K562 (cell line): ENCODE data around the gene RPL29. TPM values are rescaled to one million over a fixed set of nuclear protein-coding genes. Genes with fewer than 3 reads are reported as not detected.

Experiments used
- BCL6 ChIP-seq: fragments of 250-450 bp; sonication (Bioruptor Pico); IDR thresholded peaks from 2 replicates; pipeline ENCODE4 v1.4.0; 2020
- CBX3 ChIP-seq, 2 experiments: IDR thresholded peaks; 1 replicate in 1 of 2; 2 replicates in 1 of 2; pipeline ENCODE4 v1.6.1; 2012; ENCODE audit warnings: inconsistent platforms in 2 of 2, low read length in 2 of 2, borderline replicate concordance in 1 of 2, control low read depth in 1 of 2
- CREBBP ChIP-seq: IDR thresholded peaks from one replicate; pipeline ENCODE4 v1.6.1; 2012; ENCODE audit warnings: low read depth, mild to moderate bottlenecking, control low read depth, inconsistent platforms, low read length
- ERF ChIP-seq: fragments of 450-650 bp; formaldehyde crosslinking; IDR thresholded peaks from 2 replicates; pipeline ENCODE4 v1.4.0; 2020; ENCODE audit warnings: mild to moderate bottlenecking, mixed read lengths
- GATA2 ChIP-seq: sonication (generic); formaldehyde crosslinking; IDR thresholded peaks from 2 replicates; pipeline ENCODE4 v1.4.0; 2020; ENCODE audit warnings: mild to moderate bottlenecking, missing genetic modification reagents
- GATAD2B ChIP-seq: fragments of 450-650 bp; IDR thresholded peaks from 2 replicates; pipeline ENCODE4 v1.6.1; 2017; ENCODE audit warnings: mild to moderate bottlenecking, borderline replicate concordance
- HOXB6 ChIP-seq: fragments of 250-450 bp; sonication (Bioruptor Pico); IDR thresholded peaks from 2 replicates; pipeline ENCODE4 v1.5.1; 2022; ENCODE audit warnings: mild to moderate bottlenecking, borderline replicate concordance
- MEIS2 ChIP-seq: fragments of 450-650 bp; IDR thresholded peaks from 2 replicates; pipeline ENCODE4 v1.6.1; 2014; ENCODE audit warnings: mild to moderate bottlenecking; ENCODE audit not compliant: partially characterized antibody
- NCOA6 ChIP-seq: fragments of 450-650 bp; IDR thresholded peaks from 2 replicates; pipeline ENCODE4 v1.6.1; 2017; ENCODE audit warnings: mild to moderate bottlenecking
- NCOR1 ChIP-seq: fragments of 450-650 bp; IDR thresholded peaks from 2 replicates; pipeline ENCODE4 v1.6.1; 2016; ENCODE audit warnings: mild to moderate bottlenecking, moderate library complexity
- RBBP5 ChIP-seq: fragments of 200-600 bp; sonication (generic); IDR thresholded peaks from 2 replicates; pipeline ENCODE4 v1.6.1; 2012; ENCODE audit warnings: borderline replicate concordance, mild to moderate bottlenecking, low read length, control low read depth, inconsistent platforms; ENCODE audit not compliant: insufficient read depth, poor library complexity, severe bottlenecking
- RBM39 ChIP-seq: fragments of 200-400 bp; formaldehyde crosslinking; optimal IDR thresholded peaks from 2 replicates; pipeline ENCODE3; 2018; ENCODE audit warnings: low read depth, low read length
- SIX5 ChIP-seq, 2 experiments: IDR thresholded peaks; 2 replicates each; pipeline ENCODE4 v1.6.1; 2011; ENCODE audit warnings: low read length in 2 of 2, borderline replicate concordance in 1 of 2, low read depth in 1 of 2, mild to moderate bottlenecking in 1 of 2, moderate library complexity in 1 of 2; ENCODE audit not compliant: insufficient read depth in 1 of 2
- TAF1 ChIP-seq: IDR thresholded peaks from 2 replicates; pipeline ENCODE4 v1.6.1; 2011; ENCODE audit warnings: mild to moderate bottlenecking, low read length, moderate library complexity; ENCODE audit not compliant: insufficient read depth, control insufficient read depth, severe bottlenecking; ENCODE audit errors: extremely low read depth
- TCF7 ChIP-seq: sonication (generic); IDR thresholded peaks from 2 replicates; pipeline ENCODE4 v1.6.1; 2016; ENCODE audit warnings: antibody characterized with exemption, borderline replicate concordance
- ZFP1 ChIP-seq: fragments of 450-650 bp; formaldehyde crosslinking; IDR thresholded peaks from 2 replicates; pipeline ENCODE4 v1.4.0; 2020; ENCODE audit warnings: mild to moderate bottlenecking, mixed read lengths
- ZKSCAN1 ChIP-seq: fragments of 150-350 bp; IDR thresholded peaks from 2 replicates; pipeline ENCODE4 v1.6.1; 2016; ENCODE audit warnings: low read depth, low read length
- ZNF224 ChIP-seq: sonication (generic); formaldehyde crosslinking; IDR thresholded peaks from 2 replicates; pipeline ENCODE4 v1.8.0; 2022; ENCODE audit warnings: mild to moderate bottlenecking, missing genetic modification reagents
- ZNF253 ChIP-seq: fragments of 250-450 bp; sonication (Bioruptor Pico); conservative IDR thresholded peaks from 2 replicates; pipeline ENCODE4 v1.6.1; 2021; ENCODE audit warnings: mild to moderate bottlenecking
- ZNF316 ChIP-seq: fragments of 450-650 bp; IDR thresholded peaks from 2 replicates; pipeline ENCODE4 v1.6.1; 2016
- polyA plus RNA-seq, 8 experiments: library from polyadenylated mRNA; depleted of rRNA in 4 of 8; stranded (reverse) in 5 of 8; unstranded in 3 of 8; fragments of >200 nt; fragmentation: Nextera tagmentation in 2 of 8; fragmentation: Illumina TruSeq in 1 of 8; extraction: Ambion mirVana in 2 of 8; extraction: Trizol in 1 of 8; gene quantifications; 2 replicates each; pipeline versions ENCODE4 v1.2.1 to v1.2.3, GENCODE V29; 2011 to 2014; ENCODE audit warnings: inconsistent platforms in 1 of 8, missing spikeins in 1 of 8
- total RNA-seq, 7 experiments: library from RNA; depleted of rRNA in 6 of 7; stranded (reverse); fragments of >200 nt in 6 of 7; fragmentation: Illumina TruSeq in 2 of 7; extraction: Trizol in 2 of 7; gene quantifications; 2 replicates each; pipeline versions ENCODE4 v1.2.1 to v1.2.3, GENCODE V29; 2011 to 2021; ENCODE audit warnings: low replicate concordance in 1 of 7
- TF ChIP-seq, protein P1 (sequence below): fragments of 450-650 bp; IDR thresholded peaks from 2 replicates; pipeline ENCODE4 v1.6.1; 2018; ENCODE audit not compliant: partially characterized antibody
- TF ChIP-seq, protein P2 (sequence below): sonication (generic); IDR thresholded peaks from 2 replicates; pipeline ENCODE4 v1.6.1; 2016
- TF ChIP-seq, protein P3 (sequence below): sonication (generic); formaldehyde crosslinking; IDR thresholded peaks from 2 replicates; pipeline ENCODE4 v1.8.0; 2022; ENCODE audit warnings: mild to moderate bottlenecking, missing genetic modification reagents, borderline replicate concordance

RPL29 gene
- total and polyA plus RNA-seq, 9 of the 15 experiments (the other 6 are each of a cell fraction or from before 2014, with no cell fraction given): 568 to 1,475 (median 1,104) TPM

DNA sequence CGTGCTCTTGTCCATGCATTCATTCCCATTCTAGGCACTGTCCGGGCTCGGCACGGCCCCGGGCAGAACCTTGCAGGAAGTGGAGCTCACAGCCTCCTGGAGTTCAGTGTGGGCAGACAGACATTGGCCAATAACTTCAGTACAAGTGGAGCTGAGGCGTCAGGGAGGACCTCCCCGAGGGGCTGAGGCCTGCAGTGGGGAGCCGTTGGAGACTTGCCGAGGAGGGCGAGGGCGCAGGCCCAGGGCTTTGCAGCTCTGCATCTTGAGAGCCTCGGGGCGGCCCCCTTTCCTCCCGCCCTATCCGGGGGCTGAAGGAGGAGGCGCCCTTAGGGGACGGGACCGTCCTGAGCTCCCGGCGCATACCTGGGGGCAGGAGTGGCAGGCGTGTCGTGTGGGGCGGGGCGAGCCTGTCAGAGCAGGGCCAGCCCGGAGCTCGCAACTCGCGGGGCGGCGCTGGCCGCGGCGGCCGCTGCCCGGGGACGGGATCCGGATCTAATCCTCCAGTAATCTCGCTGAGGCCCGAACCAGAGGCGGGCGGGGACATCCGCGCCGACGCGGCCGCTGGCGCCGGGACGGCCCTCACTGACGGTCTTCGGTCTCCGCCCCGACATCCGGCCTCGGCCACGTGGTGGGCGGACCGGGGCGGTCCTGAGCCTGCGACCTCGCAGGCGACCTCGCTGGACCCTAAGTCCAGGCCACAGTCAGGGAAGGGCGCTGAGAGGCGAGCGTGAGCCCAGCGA, 12.7 kb downstream of the RPL29 start, which contains the start of gene ACY1 (continued):
- TF ChIP-seq GATA2 (peak; percentile 53; the same call in 1 of the 2 replicates), ZNF316 (no peak), ZNF224 (CRISPR knock-in tag) (no peak), CBX3 (IDR thresholded peaks at IDR 0.05; ENCODE audit: borderline replicate concordance in 1 of 2, low read length in 2 of 2) (peak in 1 of 2 experiments; percentile 41; a peak in 1 of 3 replicates), CREBBP (no peak), TCF7 (no peak), RBBP5 (peak; percentile 56), ZNF253 (no peak), GATAD2B (no peak), ZKSCAN1 (no peak), BCL6 (no peak), NCOR1 (peak; percentile 38; the same call in 1 of the 2 replicates), NCOA6 (no peak), HOXB6 (CRISPR knock-in tag) (no peak), SIX5 (IDR thresholded peaks at IDR 0.05; ENCODE audit: borderline replicate concordance in 1 of 2, insufficient read depth in 1 of 2, low read depth in 1 of 2, low read length in 2 of 2) (no peak), ERF (CRISPR knock-in tag) (no peak), MEIS2 (peak; percentile 42), TAF1 (peak; percentile 83), ZFP1 (CRISPR knock-in tag) (no peak), RBM39 (no peak)
- TF ChIP-seq, protein P1, sequence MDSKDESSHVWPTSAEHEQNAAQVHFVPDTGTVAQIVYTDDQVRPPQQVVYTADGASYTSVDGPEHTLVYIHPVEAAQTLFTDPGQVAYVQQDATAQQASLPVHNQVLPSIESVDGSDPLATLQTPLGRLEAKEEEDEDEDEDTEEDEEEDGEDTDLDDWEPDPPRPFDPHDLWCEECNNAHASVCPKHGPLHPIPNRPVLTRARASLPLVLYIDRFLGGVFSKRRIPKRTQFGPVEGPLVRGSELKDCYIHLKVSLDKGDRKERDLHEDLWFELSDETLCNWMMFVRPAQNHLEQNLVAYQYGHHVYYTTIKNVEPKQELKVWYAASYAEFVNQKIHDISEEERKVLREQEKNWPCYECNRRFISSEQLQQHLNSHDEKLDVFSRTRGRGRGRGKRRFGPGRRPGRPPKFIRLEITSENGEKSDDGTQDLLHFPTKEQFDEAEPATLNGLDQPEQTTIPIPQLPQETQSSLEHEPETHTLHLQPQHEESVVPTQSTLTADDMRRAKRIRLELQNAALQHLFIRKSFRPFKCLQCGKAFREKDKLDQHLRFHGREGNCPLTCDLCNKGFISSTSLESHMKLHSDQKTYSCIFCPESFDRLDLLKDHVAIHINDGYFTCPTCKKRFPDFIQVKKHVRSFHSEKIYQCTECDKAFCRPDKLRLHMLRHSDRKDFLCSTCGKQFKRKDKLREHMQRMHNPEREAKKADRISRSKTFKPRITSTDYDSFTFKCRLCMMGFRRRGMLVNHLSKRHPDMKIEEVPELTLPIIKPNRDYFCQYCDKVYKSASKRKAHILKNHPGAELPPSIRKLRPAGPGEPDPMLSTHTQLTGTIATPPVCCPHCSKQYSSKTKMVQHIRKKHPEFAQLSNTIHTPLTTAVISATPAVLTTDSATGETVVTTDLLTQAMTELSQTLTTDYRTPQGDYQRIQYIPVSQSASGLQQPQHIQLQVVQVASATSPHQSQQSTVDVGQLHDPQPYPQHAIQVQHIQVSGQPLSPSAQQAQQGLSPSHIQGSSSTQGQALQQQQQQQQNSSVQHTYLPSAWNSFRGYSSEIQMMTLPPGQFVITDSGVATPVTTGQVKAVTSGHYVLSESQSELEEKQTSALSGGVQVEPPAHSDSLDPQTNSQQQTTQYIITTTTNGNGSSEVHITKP: no peak
- TF ChIP-seq, protein P2, sequence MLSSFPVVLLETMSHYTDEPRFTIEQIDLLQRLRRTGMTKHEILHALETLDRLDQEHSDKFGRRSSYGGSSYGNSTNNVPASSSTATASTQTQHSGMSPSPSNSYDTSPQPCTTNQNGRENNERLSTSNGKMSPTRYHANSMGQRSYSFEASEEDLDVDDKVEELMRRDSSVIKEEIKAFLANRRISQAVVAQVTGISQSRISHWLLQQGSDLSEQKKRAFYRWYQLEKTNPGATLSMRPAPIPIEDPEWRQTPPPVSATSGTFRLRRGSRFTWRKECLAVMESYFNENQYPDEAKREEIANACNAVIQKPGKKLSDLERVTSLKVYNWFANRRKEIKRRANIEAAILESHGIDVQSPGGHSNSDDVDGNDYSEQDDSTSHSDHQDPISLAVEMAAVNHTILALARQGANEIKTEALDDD: no peak
- TF ChIP-seq, protein P3, sequence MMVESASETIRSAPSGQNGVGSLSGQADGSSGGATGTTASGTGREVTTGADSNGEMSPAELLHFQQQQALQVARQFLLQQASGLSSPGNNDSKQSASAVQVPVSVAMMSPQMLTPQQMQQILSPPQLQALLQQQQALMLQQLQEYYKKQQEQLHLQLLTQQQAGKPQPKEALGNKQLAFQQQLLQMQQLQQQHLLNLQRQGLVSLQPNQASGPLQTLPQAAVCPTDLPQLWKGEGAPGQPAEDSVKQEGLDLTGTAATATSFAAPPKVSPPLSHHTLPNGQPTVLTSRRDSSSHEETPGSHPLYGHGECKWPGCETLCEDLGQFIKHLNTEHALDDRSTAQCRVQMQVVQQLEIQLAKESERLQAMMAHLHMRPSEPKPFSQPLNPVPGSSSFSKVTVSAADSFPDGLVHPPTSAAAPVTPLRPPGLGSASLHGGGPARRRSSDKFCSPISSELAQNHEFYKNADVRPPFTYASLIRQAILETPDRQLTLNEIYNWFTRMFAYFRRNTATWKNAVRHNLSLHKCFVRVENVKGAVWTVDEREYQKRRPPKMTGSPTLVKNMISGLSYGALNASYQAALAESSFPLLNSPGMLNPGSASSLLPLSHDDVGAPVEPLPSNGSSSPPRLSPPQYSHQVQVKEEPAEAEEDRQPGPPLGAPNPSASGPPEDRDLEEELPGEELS: no peak
